ENCODE results near the gene NF1.

NF1 gene

DNA sequence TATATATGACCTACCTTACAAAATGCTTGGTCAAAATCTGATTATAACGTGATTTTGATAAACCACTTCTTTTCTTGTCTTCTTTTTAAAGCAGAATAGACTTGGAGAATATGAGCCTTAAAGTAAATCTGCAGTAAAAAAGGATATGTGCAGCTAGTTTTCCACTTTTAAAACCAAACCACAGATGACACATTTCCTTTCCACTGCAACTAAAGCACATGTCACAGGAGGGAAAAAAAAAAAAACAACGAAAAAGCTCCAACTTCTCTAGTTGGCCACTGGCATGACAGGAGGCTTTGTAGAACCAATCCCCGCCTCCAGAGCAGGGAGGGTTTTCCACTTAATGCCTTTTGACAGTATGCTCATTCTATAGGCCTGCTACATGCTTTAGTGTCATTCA lies 226.7 kb downstream of the NF1 start, which contains the start of gene EVI2A:
Gene EVI2A, minus strand, starts transcription at position 142 of the 400 bp plus-strand sequence. CDS start 2,609 bp downstream, outside the sequence.
- Histone ChIP-seq H3K9ac (ENCODE audit: low read length) (peak within 1 kb of the TSS; percentile 67), H3K9me2 (replicated peaks; ENCODE audit: insufficient read depth, low read length) (no peaks in the 10 kb centered on the region), H3K27me3 (ENCODE audit: low read length) (no peaks in the 10 kb centered on the region), H3F3A (ENCODE audit: insufficient read depth) (peaks cover 54% of the 10 kb centered on the region), H3K27ac (ENCODE audit: low read depth, low read length) (peak within 1 kb of the TSS; percentile 100), H2AFZ (ENCODE audit: low read depth, low read length, severe bottlenecking) (no peak within 1 kb of the TSS), H3K4me2 (ENCODE audit: low read depth, low read length, poor library complexity, severe bottlenecking) (peak within 1 kb of the TSS; percentile 100), H3K36me3 (ENCODE audit: low read length) (no peaks in the 10 kb centered on the region), H4K20me1 (ENCODE audit: low read depth, low read length) (no peaks in the 10 kb centered on the region), H3K79me2 (ENCODE audit: insufficient read depth, low read length) (peaks cover 40% of the 10 kb centered on the region), H3K9me3 (ENCODE audit: insufficient read depth, low read length) (no peaks in the 10 kb centered on the region), H3K4me3 (ENCODE audit: insufficient read depth, low read length, poor library complexity, severe bottlenecking) (peak within 1 kb of the TSS; percentile 76)
- no peak for TF ChIP-seq EZH2phosphoT487 (conservative IDR thresholded peaks at IDR 0.05; ENCODE audit: low read length)
- TF ChIP-seq, protein P1, sequence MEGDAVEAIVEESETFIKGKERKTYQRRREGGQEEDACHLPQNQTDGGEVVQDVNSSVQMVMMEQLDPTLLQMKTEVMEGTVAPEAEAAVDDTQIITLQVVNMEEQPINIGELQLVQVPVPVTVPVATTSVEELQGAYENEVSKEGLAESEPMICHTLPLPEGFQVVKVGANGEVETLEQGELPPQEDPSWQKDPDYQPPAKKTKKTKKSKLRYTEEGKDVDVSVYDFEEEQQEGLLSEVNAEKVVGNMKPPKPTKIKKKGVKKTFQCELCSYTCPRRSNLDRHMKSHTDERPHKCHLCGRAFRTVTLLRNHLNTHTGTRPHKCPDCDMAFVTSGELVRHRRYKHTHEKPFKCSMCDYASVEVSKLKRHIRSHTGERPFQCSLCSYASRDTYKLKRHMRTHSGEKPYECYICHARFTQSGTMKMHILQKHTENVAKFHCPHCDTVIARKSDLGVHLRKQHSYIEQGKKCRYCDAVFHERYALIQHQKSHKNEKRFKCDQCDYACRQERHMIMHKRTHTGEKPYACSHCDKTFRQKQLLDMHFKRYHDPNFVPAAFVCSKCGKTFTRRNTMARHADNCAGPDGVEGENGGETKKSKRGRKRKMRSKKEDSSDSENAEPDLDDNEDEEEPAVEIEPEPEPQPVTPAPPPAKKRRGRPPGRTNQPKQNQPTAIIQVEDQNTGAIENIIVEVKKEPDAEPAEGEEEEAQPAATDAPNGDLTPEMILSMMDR (IDR thresholded peaks at IDR 0.05; ENCODE audit: insufficient read depth, low read length, poor library complexity, severe bottlenecking), result no peak

DNA sequence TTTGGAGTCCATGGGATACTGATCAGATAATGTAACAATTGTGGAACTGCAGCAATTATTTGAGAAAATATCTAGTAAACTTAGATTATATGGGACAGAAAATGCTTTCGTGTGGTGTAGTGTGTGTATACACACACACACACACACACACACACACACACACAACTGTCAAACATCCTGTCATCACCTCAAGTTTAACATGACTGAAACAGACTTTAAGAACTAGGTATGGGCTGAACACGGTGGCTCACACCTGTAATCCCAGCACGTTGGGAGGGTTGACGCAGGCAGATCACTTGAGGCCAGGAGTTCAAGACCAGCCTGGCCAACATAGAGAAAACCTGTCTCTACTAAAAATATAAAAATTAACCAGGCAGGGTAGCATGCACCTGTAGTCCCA lies 227.2 kb downstream of the NF1 start:
- Histone ChIP-seq H3K4me2 (ENCODE audit: low read depth, low read length, poor library complexity, severe bottlenecking) (peak overlapping the region; percentile 100), H3K36me3 (ENCODE audit: low read length) (no peaks in the 10 kb centered on the region), H3K9me3 (ENCODE audit: insufficient read depth, low read length) (no peaks in the 10 kb centered on the region), H3K79me2 (ENCODE audit: insufficient read depth, low read length) (peaks cover 35% of the 10 kb centered on the region), H4K20me1 (ENCODE audit: low read depth, low read length) (no peaks in the 10 kb centered on the region), H3K9ac (ENCODE audit: low read length) (peak overlapping the region; percentile 67; the same call in 1 of the 2 replicates), H3K27ac (ENCODE audit: low read depth, low read length) (peak overlapping the region; percentile 100), H3F3A (ENCODE audit: insufficient read depth) (peaks cover 49% of the 10 kb centered on the region), H2AFZ (ENCODE audit: low read depth, low read length, severe bottlenecking) (no peak overlapping the region), H3K9me2 (replicated peaks; ENCODE audit: insufficient read depth, low read length) (no peaks in the 10 kb centered on the region), H3K27me3 (ENCODE audit: low read length) (no peaks in the 10 kb centered on the region), H3K4me3 (ENCODE audit: insufficient read depth, low read length, poor library complexity, severe bottlenecking) (no peak overlapping the region)
- no peak for TF ChIP-seq EZH2phosphoT487 (conservative IDR thresholded peaks at IDR 0.05; ENCODE audit: low read length)

DNA sequence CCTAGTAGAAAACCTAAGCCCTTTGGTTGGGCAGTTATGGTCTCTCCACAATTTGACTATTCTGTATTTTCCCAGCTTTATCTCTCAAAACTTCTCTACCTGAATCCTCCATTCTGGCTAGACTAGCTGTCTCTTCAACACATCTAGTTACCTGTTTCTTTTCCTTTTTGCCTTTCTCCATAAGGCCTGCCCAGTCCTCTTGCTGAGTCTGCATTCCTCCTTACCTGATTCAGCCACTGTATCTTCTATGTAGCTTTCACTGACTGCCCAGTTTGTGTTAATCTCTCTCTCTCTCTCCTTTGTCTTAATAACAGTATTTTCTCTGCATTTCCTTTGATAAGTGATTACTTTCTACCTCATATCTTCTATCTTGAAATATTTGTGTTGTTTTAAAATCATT lies 228.8 kb downstream of the NF1 start:
- no peaks in the 10 kb centered on the region for H3K9me3 ChIP-seq (ENCODE audit: insufficient read depth, low read length)
- H3K9me2 ChIP-seq (replicated peaks; ENCODE audit: insufficient read depth, low read length), result no peaks in the 10 kb centered on the region
- H2AFZ ChIP-seq (ENCODE audit: low read depth, low read length, severe bottlenecking), result no peak overlapping the region
- H3K79me2 ChIP-seq (ENCODE audit: insufficient read depth, low read length), result peaks cover 19% of the 10 kb centered on the region
- H3K4me3 ChIP-seq (ENCODE audit: insufficient read depth, low read length, poor library complexity, severe bottlenecking), result no peak overlapping the region
- peaks cover 33% of the 10 kb centered on the region for H3F3A ChIP-seq (ENCODE audit: insufficient read depth)
- no peaks in the 10 kb centered on the region for H3K27me3 ChIP-seq (ENCODE audit: low read length)
- no peak overlapping the region for H3K9ac ChIP-seq (ENCODE audit: low read length)
- no peak overlapping the region for H3K4me2 ChIP-seq (ENCODE audit: low read depth, low read length, poor library complexity, severe bottlenecking)
- H4K20me1 ChIP-seq (ENCODE audit: low read depth, low read length), result no peaks in the 10 kb centered on the region
- no peak for TF ChIP-seq EZH2phosphoT487 (conservative IDR thresholded peaks at IDR 0.05; ENCODE audit: low read length)
- TF ChIP-seq, protein P1 (IDR thresholded peaks at IDR 0.05; ENCODE audit: insufficient read depth, low read length, poor library complexity, severe bottlenecking), result no peak
- H3K36me3 ChIP-seq (ENCODE audit: low read length), result peaks cover 7% of the 10 kb centered on the region; the same call in 1 of the 2 replicates
- H3K27ac ChIP-seq (ENCODE audit: low read depth, low read length), result peak overlapping the region; percentile 31

DNA sequence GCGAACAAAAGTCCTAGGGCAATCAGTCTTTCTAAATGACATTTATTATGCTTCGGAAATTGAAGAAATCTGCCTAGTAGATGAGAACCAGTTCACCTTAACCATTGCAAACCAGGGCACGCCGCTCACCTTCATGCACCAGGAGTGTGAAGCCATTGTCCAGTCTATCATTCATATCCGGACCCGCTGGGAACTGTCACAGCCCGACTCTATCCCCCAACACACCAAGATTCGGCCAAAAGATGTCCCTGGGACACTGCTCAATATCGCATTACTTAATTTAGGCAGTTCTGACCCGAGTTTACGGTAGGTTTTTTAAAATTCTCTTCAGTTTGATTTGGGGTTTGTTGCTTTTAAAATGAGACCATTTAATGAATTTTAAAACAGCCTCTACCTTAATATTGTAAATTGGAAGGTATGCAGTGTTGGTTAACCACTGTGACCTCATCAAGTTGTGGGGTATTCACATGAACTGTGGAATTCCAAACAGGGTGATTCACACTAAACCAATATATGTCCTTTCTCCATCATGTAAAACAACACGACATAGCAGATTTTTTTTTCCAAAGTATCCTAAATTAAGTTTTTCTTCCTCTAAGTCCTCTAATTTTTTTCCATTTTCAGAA lies 232.9 kb downstream of the NF1 start:
- Histone ChIP-seq H3K9me2 (replicated peaks; ENCODE audit: insufficient read depth, low read length) (no peaks in the 10 kb centered on the region), H3K79me2 (ENCODE audit: insufficient read depth, low read length) (no peaks in the 10 kb centered on the region), H3K4me2 (ENCODE audit: low read depth, low read length, poor library complexity, severe bottlenecking) (no peak overlapping the region), H4K20me1 (ENCODE audit: low read depth, low read length) (no peaks in the 10 kb centered on the region), H3K9ac (ENCODE audit: low read length) (no peak overlapping the region), H3K27ac (ENCODE audit: low read depth, low read length) (no peak overlapping the region), H2AFZ (ENCODE audit: low read depth, low read length, severe bottlenecking) (no peak overlapping the region), H3K4me3 (ENCODE audit: insufficient read depth, low read length, poor library complexity, severe bottlenecking) (no peak overlapping the region), H3F3A (ENCODE audit: insufficient read depth) (peaks cover 3% of the 10 kb centered on the region; the same call in 1 of the 2 replicates), H3K9me3 (ENCODE audit: insufficient read depth, low read length) (no peaks in the 10 kb centered on the region), H3K27me3 (ENCODE audit: low read length) (no peaks in the 10 kb centered on the region), H3K36me3 (ENCODE audit: low read length) (peaks cover 11% of the 10 kb centered on the region; the same call in 1 of the 2 replicates)
- TF ChIP-seq, protein P1 (IDR thresholded peaks at IDR 0.05; ENCODE audit: insufficient read depth, low read length, poor library complexity, severe bottlenecking), result no peak
- no peak for TF ChIP-seq EZH2phosphoT487 (conservative IDR thresholded peaks at IDR 0.05; ENCODE audit: low read length)

All from SU-DHL-6 (cell line).